Coronary artery (tissue), 2 donors: ENCODE results near the gene DUSP21.

Experiments used
- DNase-seq: peaks from one replicate; pipeline ENCODE4 v3.0.0-alpha.2; 2017; ENCODE audit warnings: low spot score
- H3K27ac ChIP-seq, 2 donors: fragments of 200-600 bp; sonication (generic); one replicate each; pipeline ENCODE4 v1.5.1; 2016 to 2019
- H3K4me3 ChIP-seq: fragments of 200-600 bp; sonication (generic); 2 replicates; pipeline ENCODE4 v1.5.1; 2016; ENCODE audit warnings: mild to moderate bottlenecking, moderate library complexity
- TF ChIP-seq, protein P1 (sequence below): fragments of 200-600 bp; sonication (generic); IDR thresholded peaks from one replicate; pipeline ENCODE4 v1.5.1; 2019; ENCODE audit warnings: antibody characterized with exemption

The DUSP21 gene

DNA sequence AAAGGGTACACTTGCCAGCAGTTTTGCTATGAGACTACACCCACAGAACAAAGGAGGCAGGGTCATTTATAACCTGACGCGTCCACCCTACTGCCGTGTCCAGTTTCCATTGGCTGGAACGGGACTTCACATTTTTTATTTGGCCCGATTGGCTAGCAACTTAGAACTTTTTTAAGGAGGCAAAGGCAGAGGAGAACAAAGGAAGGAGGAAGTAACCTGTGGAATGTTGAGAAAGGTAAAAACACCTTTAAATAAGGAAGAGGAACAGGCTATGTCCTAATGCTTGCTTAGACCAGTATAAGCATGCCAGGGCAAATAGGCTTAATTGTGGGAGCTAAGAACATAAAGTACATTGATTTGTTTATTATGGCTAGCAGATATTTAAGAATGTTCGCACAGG, 47.8 kb downstream of the DUSP21 start:
- TF ChIP-seq, protein P1, sequence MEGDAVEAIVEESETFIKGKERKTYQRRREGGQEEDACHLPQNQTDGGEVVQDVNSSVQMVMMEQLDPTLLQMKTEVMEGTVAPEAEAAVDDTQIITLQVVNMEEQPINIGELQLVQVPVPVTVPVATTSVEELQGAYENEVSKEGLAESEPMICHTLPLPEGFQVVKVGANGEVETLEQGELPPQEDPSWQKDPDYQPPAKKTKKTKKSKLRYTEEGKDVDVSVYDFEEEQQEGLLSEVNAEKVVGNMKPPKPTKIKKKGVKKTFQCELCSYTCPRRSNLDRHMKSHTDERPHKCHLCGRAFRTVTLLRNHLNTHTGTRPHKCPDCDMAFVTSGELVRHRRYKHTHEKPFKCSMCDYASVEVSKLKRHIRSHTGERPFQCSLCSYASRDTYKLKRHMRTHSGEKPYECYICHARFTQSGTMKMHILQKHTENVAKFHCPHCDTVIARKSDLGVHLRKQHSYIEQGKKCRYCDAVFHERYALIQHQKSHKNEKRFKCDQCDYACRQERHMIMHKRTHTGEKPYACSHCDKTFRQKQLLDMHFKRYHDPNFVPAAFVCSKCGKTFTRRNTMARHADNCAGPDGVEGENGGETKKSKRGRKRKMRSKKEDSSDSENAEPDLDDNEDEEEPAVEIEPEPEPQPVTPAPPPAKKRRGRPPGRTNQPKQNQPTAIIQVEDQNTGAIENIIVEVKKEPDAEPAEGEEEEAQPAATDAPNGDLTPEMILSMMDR, result no peak
- DNase-seq, result no peak
- H3K27ac ChIP-seq, result no peak overlapping the region
- H3K4me3 ChIP-seq, result no peak overlapping the region
